22Rv1 (cell line): ENCODE data around the gene HS6ST3.

ENCODE experiments used
- CTCF ChIP-seq: fragments of 450-650 bp; IDR thresholded peaks from 2 replicates; pipeline ENCODE4 v1.5.1; 2017; ENCODE audit warnings: mild to moderate bottlenecking
- ZFX ChIP-seq: fragments of 450-650 bp; IDR thresholded peaks from 2 replicates; pipeline ENCODE4 v1.6.1; 2017; ENCODE audit warnings: antibody characterized with exemption, borderline replicate concordance

GRCh38 chr13:96539791-96540190 lies 449.9 kb downstream of the HS6ST3 start:
- TF ChIP-seq CTCF (no peak), ZFX (no peak)
